ENCODE measurements around the gene TNF.

DNA sequence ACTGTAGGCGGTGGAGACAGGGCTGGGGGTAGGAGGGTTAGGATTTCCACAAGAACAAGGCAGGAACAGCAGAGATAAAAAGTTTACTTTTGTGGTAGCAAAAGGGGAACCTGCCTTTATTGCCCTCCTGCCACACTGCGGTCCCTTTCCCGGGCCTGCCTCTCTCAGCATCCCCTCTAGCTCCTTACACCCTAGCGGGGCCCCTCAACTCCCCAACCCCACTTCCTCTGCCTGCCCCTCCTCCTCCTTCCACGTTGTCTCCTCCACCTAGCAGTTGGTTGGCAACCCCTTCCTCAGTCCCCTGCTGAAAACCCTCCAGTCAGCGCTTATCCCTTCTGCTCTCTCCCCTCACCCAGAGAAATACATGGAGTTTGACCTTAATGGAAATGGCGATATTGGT, 40.4 kb downstream of the TNF start:
- TF ChIP-seq, protein P1, sequence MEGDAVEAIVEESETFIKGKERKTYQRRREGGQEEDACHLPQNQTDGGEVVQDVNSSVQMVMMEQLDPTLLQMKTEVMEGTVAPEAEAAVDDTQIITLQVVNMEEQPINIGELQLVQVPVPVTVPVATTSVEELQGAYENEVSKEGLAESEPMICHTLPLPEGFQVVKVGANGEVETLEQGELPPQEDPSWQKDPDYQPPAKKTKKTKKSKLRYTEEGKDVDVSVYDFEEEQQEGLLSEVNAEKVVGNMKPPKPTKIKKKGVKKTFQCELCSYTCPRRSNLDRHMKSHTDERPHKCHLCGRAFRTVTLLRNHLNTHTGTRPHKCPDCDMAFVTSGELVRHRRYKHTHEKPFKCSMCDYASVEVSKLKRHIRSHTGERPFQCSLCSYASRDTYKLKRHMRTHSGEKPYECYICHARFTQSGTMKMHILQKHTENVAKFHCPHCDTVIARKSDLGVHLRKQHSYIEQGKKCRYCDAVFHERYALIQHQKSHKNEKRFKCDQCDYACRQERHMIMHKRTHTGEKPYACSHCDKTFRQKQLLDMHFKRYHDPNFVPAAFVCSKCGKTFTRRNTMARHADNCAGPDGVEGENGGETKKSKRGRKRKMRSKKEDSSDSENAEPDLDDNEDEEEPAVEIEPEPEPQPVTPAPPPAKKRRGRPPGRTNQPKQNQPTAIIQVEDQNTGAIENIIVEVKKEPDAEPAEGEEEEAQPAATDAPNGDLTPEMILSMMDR (IDR thresholded peaks at IDR 0.05; ENCODE audit: low read depth, low read length, poor library complexity, severe bottlenecking), result no peak
- no peak for TF ChIP-seq EZH2phosphoT487 (IDR thresholded peaks at IDR 0.05; ENCODE audit: borderline replicate concordance, low read length)
